HG02884 (cell line): Measurements from ENCODE around the gene DUSP18.
"Not testable (repeated sequence)": the region's sequence is repeated elsewhere in the genome, so short reads cannot be mapped to it uniquely, and the experiment has no call there.

Source experiments
- ATAC-seq: cut with Tn5 transposase; IDR thresholded peaks from one replicate; pipeline ENCODE4 v1.9.1; 2021; ENCODE audit warnings: mild to moderate bottlenecking, moderate library complexity; ENCODE audit not compliant: unreplicated experiment

Gene DUSP18

GRCh38 chr22:30640839-30641430 is 26.7 kb downstream of the DUSP18 start:
- ATAC-seq = no peak

- ATAC-seq = no peak
Measured at GRCh38 chr22:30640361-30640760, 27.3 kb downstream of the DUSP18 start.

GRCh38 chr22:30637701-30638114 is 30.0 kb downstream of the DUSP18 start:
- ATAC-seq = no peak

GRCh38 chr22:30636226-30637077 is 31.2 kb downstream of the DUSP18 start:
- no peak for ATAC-seq

- peak; percentile 51 for ATAC-seq
Measured at GRCh38 chr22:30635273-30636225, 32.1 kb downstream of the DUSP18 start, which contains the start of gene SLC35E4. Gene SLC35E4 (plus strand): TSS chr22:30635781. CDS start chr22:30636451, 670 bp downstream.

GRCh38 chr22:30634471-30635233 is 33.0 kb downstream of the DUSP18 start:
- no peak for ATAC-seq

GRCh38 chr22:30631469-30631868 is 36.2 kb downstream of the DUSP18 start:
- ATAC-seq = not testable (repeated sequence)

- ATAC-seq = no peak
Measured at GRCh38 chr22:30628491-30628890, 39.2 kb downstream of the DUSP18 start.

- ATAC-seq = no peak
Measured at GRCh38 chr22:30627471-30627870, 40.2 kb downstream of the DUSP18 start.

GRCh38 chr22:30626413-30626812 is 41.3 kb downstream of the DUSP18 start:
- ATAC-seq = no peak

GRCh38 chr22:30619909-30620308 is 47.8 kb downstream of the DUSP18 start:
- not testable (repeated sequence) for ATAC-seq

- ATAC-seq = no peak
Measured at GRCh38 chr22:30617819-30618218, 49.9 kb downstream of the DUSP18 start.

- ATAC-seq = no peak
Measured at GRCh38 chr22:30615543-30615954, 52.1 kb downstream of the DUSP18 start.

- ATAC-seq = no peak
Measured at GRCh38 chr22:30614879-30615278, 52.8 kb downstream of the DUSP18 start.

GRCh38 chr22:30614268-30614667 is 53.4 kb downstream of the DUSP18 start:
- no peak for ATAC-seq

- no peak for ATAC-seq
Measured at GRCh38 chr22:30612789-30613188, 54.9 kb downstream of the DUSP18 start.
